NT2/D1 (cell line): Measurements from ENCODE around the gene RND1.

Experiments
- SUZ12 ChIP-seq: IDR thresholded peaks from 2 replicates; pipeline ENCODE4 v1.6.1; 2011; ENCODE audit not compliant: insufficient read length, insufficient read depth; ENCODE audit errors: extremely low read depth
- YY1 ChIP-seq: IDR thresholded peaks from 2 replicates; pipeline ENCODE4 v1.6.1; 2011; ENCODE audit not compliant: insufficient read length, insufficient read depth
- ZNF274 ChIP-seq: IDR thresholded peaks from 2 replicates; pipeline ENCODE4 v1.6.1; 2011; ENCODE audit warnings: mild to moderate bottlenecking, low read depth, low read length

GRCh38 chr12:48890657-48891418, 25.2 kb upstream of the RND1 start:
- no peak for TF ChIP-seq YY1
- TF ChIP-seq ZNF274 = no peak
- no peak for TF ChIP-seq SUZ12
